Caco-2 (cell line): ENCODE results near the gene RAB36. TPM values are rescaled to one million over a fixed set of nuclear protein-coding genes. Genes with fewer than 3 reads are reported as not detected.

ENCODE experiments used
- BruUV-seq: library from RNA; stranded (reverse); fragments of 400-500 nt; replicated peaks from 2 replicates; lab custom pipeline; 2021; lab: Mats Ljungman, UMichigan
- CTCF ChIA-PET: fragments of 300-600 bp; sonication (Branson Sonifier 250); formaldehyde crosslinking; loops from one replicate; lab custom pipeline; 2022; ENCODE audit warnings: antibody characterized with exemption; lab: Charles Lee
- POLR2A ChIA-PET: fragments of 300-600 bp; sonication (Branson Sonifier 250); formaldehyde crosslinking; loops from one replicate; lab custom pipeline; 2022; ENCODE audit warnings: antibody characterized with exemption; lab: Charles Lee
- DNase-seq, 2 experiments: peaks; one replicate each; pipeline versions ENCODE4 v3.0.0 to v3.0.0-alpha.2; 2020 to 2022
- H3K27me3 ChIP-seq: replicated peaks from 2 replicates; pipeline ENCODE4 v1.6.0; 2011; ENCODE audit warnings: low read length; ENCODE audit not compliant: control insufficient read depth, insufficient read depth
- H3K36me3 ChIP-seq: 2 replicates; pipeline ENCODE4 v1.5.1; 2011; ENCODE audit warnings: low read length; ENCODE audit not compliant: control insufficient read depth, insufficient read depth
- H3K4me1 ChIP-seq: fragments of 250-450 bp; sonication (Bioruptor Pico); 2 replicates; pipeline ENCODE4 v1.5.1; 2020; ENCODE audit warnings: mild to moderate bottlenecking
- H3K4me3 ChIP-seq: 2 replicates; pipeline ENCODE4 v1.5.1; 2011; ENCODE audit warnings: low read depth, mild to moderate bottlenecking, control low read depth, low read length
- H3K9me3 ChIP-seq: fragments of 250-450 bp; sonication (Bioruptor Pico); 2 replicates; pipeline ENCODE4 v1.5.1; 2020; ENCODE audit warnings: mild to moderate bottlenecking, moderate library complexity
- H3K27ac Mint-ChIP-seq: one replicate; pipeline ENCODE4 v1.8.0; 2022; ENCODE audit warnings: mixed read lengths; ENCODE audit not compliant: unreplicated experiment
- H3K27me3 Mint-ChIP-seq: one replicate; pipeline ENCODE4 v1.8.0; 2022; ENCODE audit warnings: mixed read lengths; ENCODE audit not compliant: insufficient read depth, unreplicated experiment
- H3K36me3 Mint-ChIP-seq: one replicate; pipeline ENCODE4 v1.8.0; 2022; ENCODE audit warnings: mild to moderate bottlenecking, mixed read lengths; ENCODE audit not compliant: insufficient read depth, unreplicated experiment
- H3K4me1 Mint-ChIP-seq: one replicate; pipeline ENCODE4 v1.8.0; 2022; ENCODE audit warnings: low read depth, mixed read lengths; ENCODE audit not compliant: unreplicated experiment
- H3K4me3 Mint-ChIP-seq: one replicate; pipeline ENCODE4 v1.8.0; 2022; ENCODE audit warnings: mild to moderate bottlenecking, moderate library complexity, mixed read lengths; ENCODE audit not compliant: unreplicated experiment
- H3K9me3 Mint-ChIP-seq: one replicate; pipeline ENCODE4 v1.8.0; 2022; ENCODE audit warnings: mixed read lengths; ENCODE audit not compliant: unreplicated experiment
- CTCF ChIP-seq, 2 experiments: fragments of 200-600 bp in 1 of 2; IDR thresholded peaks; 1 replicate in 1 of 2; 2 replicates in 1 of 2; pipeline versions ENCODE4 v1.5.1 to v1.8.0; 2011 to 2022; ENCODE audit warnings: antibody characterized with exemption in 1 of 2, control low read depth in 1 of 2, inconsistent platforms in 1 of 2, low read depth in 1 of 2, low read length in 1 of 2, mild to moderate bottlenecking in 1 of 2, moderate library complexity in 1 of 2; ENCODE audit not compliant: insufficient read depth in 1 of 2, severe bottlenecking in 1 of 2, unreplicated experiment in 1 of 2
- intact Hi-C: fragments of 100-400 bp; cut with micrococcal nuclease; formaldehyde crosslinking; loops from one replicate; pipeline ENCODE4 v1.10.0; 2022; ENCODE audit not compliant: unreplicated experiment
- total RNA-seq: library from RNA; stranded (reverse); gene quantifications from 2 replicates; pipeline ENCODE4 v1.2.3, GENCODE V29; 2022

Gene RAB36
- total RNA-seq, 1 experiment from 2014 or later = 0.52 TPM

- BruUV-seq = no TSS peak
- Mint-ChIP-seq H3K4me3 (no peak overlapping the region), H3K9me3 (no peaks in the 10 kb centered on the region), H3K4me1 (peaks cover 30% of the 10 kb centered on the region), H3K27me3 (no peaks in the 10 kb centered on the region), H3K36me3 (no peaks in the 10 kb centered on the region), H3K27ac (no peak overlapping the region)
- H3K4me3 ChIP-seq = no peak overlapping the region
- CTCF ChIA-PET = interaction anchor here (1.0 to 2.3 kb wide), 2 partner anchors 10 to 97 kb away, joined by 3 to 12 read pairs; no protein-coding TSS in a partner anchor
- H3K27me3 ChIP-seq = no peaks in the 10 kb centered on the region
- H3K36me3 ChIP-seq = no peaks in the 10 kb centered on the region
- H3K9me3 ChIP-seq = no peaks in the 10 kb centered on the region
- peaks cover 31% of the 10 kb centered on the region for H3K4me1 ChIP-seq
- POLR2A ChIA-PET = no interaction called here
- no peak for TF ChIP-seq CTCF (IDR thresholded peaks at IDR 0.05; ENCODE audit: insufficient read depth in 1 of 2, low read depth in 1 of 2, low read length in 1 of 2, severe bottlenecking in 1 of 2, unreplicated experiment in 1 of 2)
- intact Hi-C loops = no loop called here
- no peak for DNase-seq
Measured at GRCh38 chr22:23146478-23147205, 1.4 kb downstream of the RAB36 start.

GRCh38 chr22:23147617-23148387 lies 2.5 kb downstream of the RAB36 start:
- Mint-ChIP-seq H3K27me3 (no peaks in the 10 kb centered on the region), H3K9me3 (no peaks in the 10 kb centered on the region), H3K27ac (no peak overlapping the region), H3K36me3 (no peaks in the 10 kb centered on the region), H3K4me3 (no peak overlapping the region), H3K4me1 (peaks cover 28% of the 10 kb centered on the region)
- TF ChIP-seq CTCF (IDR thresholded peaks at IDR 0.05; ENCODE audit: insufficient read depth in 1 of 2, low read depth in 1 of 2, low read length in 1 of 2, severe bottlenecking in 1 of 2, unreplicated experiment in 1 of 2) = no peak
- intact Hi-C loops = no loop called here
- ChIA-PET CTCF (interaction anchor here (1.0 to 2.3 kb wide), 2 partner anchors 9 to 96 kb away, joined by 3 to 12 read pairs; no protein-coding TSS in a partner anchor), POLR2A (no interaction called here)
- Histone ChIP-seq H3K36me3 (no peaks in the 10 kb centered on the region), H3K27me3 (no peaks in the 10 kb centered on the region), H3K4me1 (peaks cover 35% of the 10 kb centered on the region), H3K9me3 (no peaks in the 10 kb centered on the region), H3K4me3 (no peak overlapping the region)
- peak in 1 of 2 experiments; percentile 51 for DNase-seq
- no TSS peak for BruUV-seq

- no peaks in the 10 kb centered on the region for H3K27me3 ChIP-seq
- no peak for DNase-seq
- H3K36me3 Mint-ChIP-seq = no peaks in the 10 kb centered on the region
- no peaks in the 10 kb centered on the region for H3K9me3 ChIP-seq
- no peak overlapping the region for H3K27ac Mint-ChIP-seq
- no peak for TF ChIP-seq CTCF (IDR thresholded peaks at IDR 0.05; ENCODE audit: insufficient read depth in 1 of 2, low read depth in 1 of 2, low read length in 1 of 2, severe bottlenecking in 1 of 2, unreplicated experiment in 1 of 2)
- peaks cover 23% of the 10 kb centered on the region for H3K4me1 Mint-ChIP-seq
- intact Hi-C loops = no loop called here
- no peaks in the 10 kb centered on the region for H3K36me3 ChIP-seq
- BruUV-seq = no TSS peak
- H3K4me1 ChIP-seq = peaks cover 38% of the 10 kb centered on the region
- CTCF ChIA-PET = no interaction called here
- no peak overlapping the region for H3K4me3 ChIP-seq
- H3K9me3 Mint-ChIP-seq = no peaks in the 10 kb centered on the region
- H3K27me3 Mint-ChIP-seq = no peaks in the 10 kb centered on the region
- H3K4me3 Mint-ChIP-seq = no peak overlapping the region
- POLR2A ChIA-PET = no interaction called here
Measured at GRCh38 chr22:23149743-23150238, 4.5 kb downstream of the RAB36 start.
